Subcutaneous adipose tissue (tissue), 4 donors: Measurements from ENCODE around the gene BBX. TPM values are rescaled to one million over a fixed set of nuclear protein-coding genes. Genes with fewer than 3 reads are reported as not detected.

Experiments used
- total RNA-seq, 4 donors: library from RNA; depleted of rRNA; stranded (reverse); fragments of >200 nt; gene quantifications; one replicate each; pipeline ENCODE4 v1.1.0, GENCODE V29; 2016
- TF ChIP-seq, protein P1 (sequence below): fragments of 450-650 bp; IDR thresholded peaks from one replicate; pipeline ENCODE4 v1.5.1; 2016; ENCODE audit warnings: low read depth, mild to moderate bottlenecking, control low read depth, antibody characterized with exemption, moderate library complexity

BBX gene
- total RNA-seq, 4 donors from 2014 or later = 38.3 to 69.4 (median 48.0) TPM

DNA sequence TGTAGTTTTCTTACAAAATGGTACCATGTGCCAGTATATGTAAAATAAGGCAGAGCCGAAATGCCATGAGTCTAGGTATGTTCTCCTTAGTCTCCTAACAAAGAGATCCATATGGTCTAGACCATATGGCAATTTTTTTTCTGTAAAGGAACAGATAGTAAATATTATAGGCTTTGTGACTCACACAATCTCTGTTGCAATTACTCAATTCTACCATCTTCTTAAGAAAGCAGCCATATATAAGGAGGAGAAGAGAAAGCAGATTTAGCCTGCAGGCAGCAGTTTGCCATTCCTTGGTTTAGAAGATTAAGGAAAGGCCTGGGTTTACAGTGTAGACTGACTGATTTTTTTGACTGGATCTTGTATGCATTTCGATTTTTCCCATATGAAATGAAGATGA is 16.3 kb upstream of the BBX start:
- TF ChIP-seq, protein P1, sequence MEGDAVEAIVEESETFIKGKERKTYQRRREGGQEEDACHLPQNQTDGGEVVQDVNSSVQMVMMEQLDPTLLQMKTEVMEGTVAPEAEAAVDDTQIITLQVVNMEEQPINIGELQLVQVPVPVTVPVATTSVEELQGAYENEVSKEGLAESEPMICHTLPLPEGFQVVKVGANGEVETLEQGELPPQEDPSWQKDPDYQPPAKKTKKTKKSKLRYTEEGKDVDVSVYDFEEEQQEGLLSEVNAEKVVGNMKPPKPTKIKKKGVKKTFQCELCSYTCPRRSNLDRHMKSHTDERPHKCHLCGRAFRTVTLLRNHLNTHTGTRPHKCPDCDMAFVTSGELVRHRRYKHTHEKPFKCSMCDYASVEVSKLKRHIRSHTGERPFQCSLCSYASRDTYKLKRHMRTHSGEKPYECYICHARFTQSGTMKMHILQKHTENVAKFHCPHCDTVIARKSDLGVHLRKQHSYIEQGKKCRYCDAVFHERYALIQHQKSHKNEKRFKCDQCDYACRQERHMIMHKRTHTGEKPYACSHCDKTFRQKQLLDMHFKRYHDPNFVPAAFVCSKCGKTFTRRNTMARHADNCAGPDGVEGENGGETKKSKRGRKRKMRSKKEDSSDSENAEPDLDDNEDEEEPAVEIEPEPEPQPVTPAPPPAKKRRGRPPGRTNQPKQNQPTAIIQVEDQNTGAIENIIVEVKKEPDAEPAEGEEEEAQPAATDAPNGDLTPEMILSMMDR = no peak

DNA sequence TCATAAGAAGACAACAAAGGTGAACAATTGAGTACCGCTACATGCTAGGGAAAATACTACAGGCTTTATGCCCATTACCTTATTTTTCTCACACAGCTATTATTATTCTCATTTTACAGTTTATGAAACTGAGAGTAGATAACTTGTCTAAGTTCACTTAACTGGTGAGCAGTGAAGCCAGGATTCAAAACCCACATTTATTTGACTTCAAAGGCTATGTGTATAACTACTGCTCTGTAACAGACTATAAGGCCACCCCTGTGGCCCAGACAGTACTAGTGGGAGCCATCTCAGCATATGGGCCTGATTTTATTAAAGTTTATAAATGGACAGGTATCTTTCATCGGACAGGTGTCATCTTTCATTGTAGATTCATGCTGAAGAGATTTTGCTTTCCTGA is 14.4 kb upstream of the BBX start:
- TF ChIP-seq, protein P1 = no peak

DNA sequence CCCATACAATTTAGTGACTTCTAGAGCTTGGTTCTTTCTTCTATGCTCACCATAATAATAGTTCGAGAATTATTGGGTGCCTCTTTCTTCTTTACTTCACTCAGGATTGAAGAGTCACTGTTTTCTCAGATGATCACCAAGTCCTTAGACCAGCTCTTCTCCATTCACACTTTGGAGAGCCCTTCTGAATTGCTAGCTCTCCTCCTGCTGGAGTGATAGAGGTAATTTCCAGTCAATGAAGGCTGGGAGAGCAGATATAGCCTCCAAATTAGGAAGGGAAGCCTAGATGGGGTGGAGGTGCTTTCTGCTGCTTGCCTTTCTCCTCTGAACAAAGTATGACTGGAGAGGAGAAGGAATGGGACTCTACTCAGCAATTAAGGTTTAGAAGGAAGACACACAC is 10.7 kb upstream of the BBX start:
- TF ChIP-seq, protein P1 = no peak

GRCh38 chr3:107514453-107514852 is 8.3 kb upstream of the BBX start:
- TF ChIP-seq, protein P1 = no peak

GRCh38 chr3:107516475-107516874 is 6.3 kb upstream of the BBX start:
- TF ChIP-seq, protein P1 = no peak

GRCh38 chr3:107520535-107520934 is 2.2 kb upstream of the BBX start:
- TF ChIP-seq, protein P1 = no peak

DNA sequence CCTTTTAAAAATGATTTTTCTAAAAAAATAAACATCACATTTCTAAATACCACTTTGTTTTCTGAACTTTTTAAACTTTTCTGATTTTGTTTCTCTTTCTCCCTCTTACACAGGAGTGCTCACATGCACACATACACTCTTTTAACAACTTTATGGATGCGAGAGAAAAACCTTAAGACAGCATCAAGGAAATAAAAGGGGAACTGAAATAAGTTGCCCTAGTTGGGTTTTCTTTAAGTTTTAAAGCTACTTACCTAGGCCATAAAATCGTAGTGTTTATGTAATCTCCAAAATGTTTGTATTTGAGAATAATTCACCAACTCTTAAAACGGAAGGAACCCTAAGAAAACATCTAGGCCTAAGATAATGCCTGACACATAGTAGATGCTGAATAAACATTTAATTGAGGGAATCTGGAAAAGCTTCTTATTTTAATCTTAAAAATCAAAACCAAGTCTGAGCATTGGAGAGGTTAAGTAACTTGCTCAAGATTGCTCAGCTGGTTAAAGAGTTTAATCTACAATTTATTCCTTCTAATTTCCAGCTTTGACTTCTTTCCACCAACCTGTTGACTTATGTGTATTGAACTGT is 1.2 kb upstream of the BBX start:
- TF ChIP-seq, protein P1 = no peak

DNA sequence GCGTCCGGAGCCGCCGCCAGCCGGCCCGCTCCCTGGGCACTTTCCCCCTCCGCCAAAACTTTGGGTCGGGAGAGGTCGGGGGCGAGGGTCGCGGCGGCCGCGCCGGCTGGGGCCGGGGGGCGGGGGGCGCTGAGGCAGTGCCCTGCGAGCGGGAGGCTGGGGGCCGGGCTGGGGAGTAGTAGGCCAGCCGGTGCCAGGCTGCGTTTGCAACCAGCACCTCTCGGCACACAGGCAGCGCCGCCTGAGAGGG is 452 bp downstream of the BBX start:
- TF ChIP-seq, protein P1 = no peak
